Measurements from ENCODE around the gene KLK4. TPM values are rescaled to one million over a fixed set of nuclear protein-coding genes. Genes with fewer than 3 reads are reported as not detected.

KLK4 gene
- total RNA-seq, 1 experiment from 2014 or later: 0.84 TPM

DNA sequence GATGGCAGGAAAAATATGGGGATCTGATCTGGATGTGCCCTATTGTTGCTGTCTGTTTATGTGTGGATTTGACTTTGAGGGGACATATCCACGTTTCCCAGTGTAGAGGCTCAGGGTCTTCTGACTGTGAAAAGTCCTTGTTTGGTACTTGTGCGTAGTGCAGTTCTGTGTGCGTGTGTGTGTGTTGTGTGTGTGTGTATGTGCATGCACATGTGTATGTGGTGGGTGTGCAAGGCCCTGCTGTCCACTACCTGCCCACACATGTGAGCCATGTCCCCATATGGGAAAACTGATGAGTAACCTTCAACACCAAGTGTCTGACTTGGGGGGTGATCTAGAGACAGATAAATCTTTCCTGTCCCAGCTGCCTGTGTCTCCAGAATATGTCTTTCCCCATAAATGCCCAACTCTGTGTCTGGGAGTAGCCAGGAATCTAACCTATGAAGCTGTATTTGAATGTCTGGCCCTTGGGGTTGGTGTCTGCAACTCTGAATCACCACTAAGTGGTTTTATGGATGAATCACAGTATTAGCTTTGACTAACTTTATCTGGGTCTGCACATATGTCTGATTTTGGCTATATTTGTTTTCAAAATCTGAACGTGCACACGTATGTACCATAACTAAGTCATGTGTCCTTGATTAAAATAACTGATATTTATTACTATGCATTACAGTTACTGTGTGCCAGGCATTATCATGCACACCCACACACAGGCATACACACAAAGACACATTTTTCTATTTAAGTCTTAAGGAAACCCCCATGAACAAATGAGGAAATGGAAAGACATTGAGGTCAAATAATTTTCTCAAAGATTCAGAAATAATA lies 20.6 kb downstream of the KLK4 start:
- no peak for ATAC-seq
- TF ChIP-seq ZFX (IDR thresholded peaks at IDR 0.05): no peak
- TF ChIP-seq, protein P1, sequence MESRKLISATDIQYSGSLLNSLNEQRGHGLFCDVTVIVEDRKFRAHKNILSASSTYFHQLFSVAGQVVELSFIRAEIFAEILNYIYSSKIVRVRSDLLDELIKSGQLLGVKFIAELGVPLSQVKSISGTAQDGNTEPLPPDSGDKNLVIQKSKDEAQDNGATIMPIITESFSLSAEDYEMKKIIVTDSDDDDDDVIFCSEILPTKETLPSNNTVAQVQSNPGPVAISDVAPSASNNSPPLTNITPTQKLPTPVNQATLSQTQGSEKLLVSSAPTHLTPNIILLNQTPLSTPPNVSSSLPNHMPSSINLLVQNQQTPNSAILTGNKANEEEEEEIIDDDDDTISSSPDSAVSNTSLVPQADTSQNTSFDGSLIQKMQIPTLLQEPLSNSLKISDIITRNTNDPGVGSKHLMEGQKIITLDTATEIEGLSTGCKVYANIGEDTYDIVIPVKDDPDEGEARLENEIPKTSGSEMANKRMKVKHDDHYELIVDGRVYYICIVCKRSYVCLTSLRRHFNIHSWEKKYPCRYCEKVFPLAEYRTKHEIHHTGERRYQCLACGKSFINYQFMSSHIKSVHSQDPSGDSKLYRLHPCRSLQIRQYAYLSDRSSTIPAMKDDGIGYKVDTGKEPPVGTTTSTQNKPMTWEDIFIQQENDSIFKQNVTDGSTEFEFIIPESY (IDR thresholded peaks at IDR 0.05; ENCODE audit: extremely low read depth, insufficient replicate concordance, low read length): no peak
- no peak for TF ChIP-seq RAD21 (IDR thresholded peaks at IDR 0.05; ENCODE audit: low read depth)
- TF ChIP-seq SIN3A (IDR thresholded peaks at IDR 0.05; ENCODE audit: low read depth): no peak
- no peak for TF ChIP-seq ZNF274 (IDR thresholded peaks at IDR 0.05; ENCODE audit: low read depth, low read length)
- TF ChIP-seq POLR2AphosphoS5 (IDR thresholded peaks at IDR 0.05; ENCODE audit: low read depth, low read length): no peak
- TF ChIP-seq EZH2phosphoT487 (IDR thresholded peaks at IDR 0.05; ENCODE audit: borderline replicate concordance): no peak
- no peak for TF ChIP-seq POLR2A (IDR thresholded peaks at IDR 0.05; ENCODE audit: borderline replicate concordance, extremely low read depth, insufficient read depth, insufficient read length)
- POLR2A ChIA-PET: no interaction called here

More for the DNA sequence above, 20.6 kb downstream of the KLK4 start:
- H2AFZ ChIP-seq (ENCODE audit: low read depth, low read length, poor library complexity, severe bottlenecking): no peak overlapping the region
- intact Hi-C loops (cut with micrococcal nuclease): no loop called here
- no peaks in the 10 kb centered on the region; a peak in 1 of 4 replicates for H3K4me1 ChIP-seq (ENCODE audit: control insufficient read depth in 1 of 2, insufficient read depth in 2 of 2, low read length in 2 of 2)
- BruUV-seq (replicated peaks): no TSS peak
- no peaks in the 10 kb centered on the region for H3K9me2 ChIP-seq (ENCODE audit: insufficient read depth)
- H3K9ac ChIP-seq (ENCODE audit: low read length): no peak overlapping the region
- no peaks in the 10 kb centered on the region for H3K79me2 ChIP-seq (ENCODE audit: insufficient read depth, low read length)
- no peak overlapping the region for H3K27ac ChIP-seq (ENCODE audit: low read depth, low read length)
- H3K27me3 ChIP-seq (ENCODE audit: insufficient read depth, low read length): peaks cover 19% of the 10 kb centered on the region; the same call in 1 of the 2 replicates
- H3K9me3 ChIP-seq (ENCODE audit: control insufficient read depth in 1 of 2, insufficient read depth in 1 of 2, low read depth in 1 of 2, low read length in 2 of 2): no peaks in the 10 kb centered on the region
- no peak overlapping the region for H3K4me2 ChIP-seq (ENCODE audit: low read length)
- CTCF ChIA-PET: no interaction called here
- no peaks in the 10 kb centered on the region for H4K20me1 ChIP-seq (ENCODE audit: insufficient read depth)
- RAD21 ChIA-PET (ENCODE audit: low non-redundant PET in 1 of 2, low total read pairs in 2 of 2, uncharacterized antibody in 2 of 2, unreplicated experiment in 2 of 2): no interaction called here
- no peaks in the 10 kb centered on the region for H3K36me3 ChIP-seq (ENCODE audit: control insufficient read depth in 1 of 2, insufficient read depth in 2 of 2, low read length in 2 of 2)
- no peak overlapping the region for H3K4me3 ChIP-seq (replicated peaks in 1 of 2; ENCODE audit: low read depth in 1 of 2, low read length in 2 of 2)
- no peak for DNase-seq (ENCODE audit: low read depth, low spot score)
